ENCODE measurements around the gene FJX1. TPM values are rescaled to one million over a fixed set of nuclear protein-coding genes. Genes with fewer than 3 reads are reported as not detected.

The FJX1 gene
- total RNA-seq, 1 experiment from 2014 or later: 13.7 TPM

GRCh38 chr11:35615921-35616900 is 2.0 kb upstream of the FJX1 start:
- RAD21 ChIA-PET (ENCODE audit: low non-redundant PET in 1 of 2, low total read pairs in 2 of 2, uncharacterized antibody in 2 of 2, unreplicated experiment in 2 of 2): interaction anchor here in 1 of 2 experiments (0.8 to 1.1 kb wide), 3 partner anchors 206 to 650 kb away, joined by 3 to 4 read pairs (median 3); no protein-coding TSS in a partner anchor
- CTCF ChIA-PET: interaction anchor here (0.8 to 2.2 kb wide), 7 partner anchors 11 to 649 kb away, joined by 3 to 11 read pairs (median 4); no protein-coding TSS in a partner anchor
- no TSS peak for BruUV-seq (replicated peaks)
- intact Hi-C loops (cut with micrococcal nuclease): loop anchor here (1.0 to 10.0 kb wide), 8 partner anchors 129 to 869 kb away; partner anchors contain the start of gene LDLRAD3
- Histone ChIP-seq H3K4me2 (ENCODE audit: low read length) (no peak overlapping the region; the same call in 1 of the 2 replicates), H4K20me1 (ENCODE audit: insufficient read depth) (no peaks in the 10 kb centered on the region), H2AFZ (ENCODE audit: low read depth, low read length, poor library complexity, severe bottlenecking) (peak overlapping the region; percentile 52), H3K4me1 (ENCODE audit: control insufficient read depth in 1 of 2, insufficient read depth in 2 of 2, low read length in 2 of 2) (peaks cover 4 to 45% of the 10 kb centered on the region in 2 experiments; a peak in 2 of 4 replicates), H3K9ac (ENCODE audit: low read length) (no peak overlapping the region), H3K9me2 (ENCODE audit: insufficient read depth) (no peaks in the 10 kb centered on the region), H3K27me3 (ENCODE audit: insufficient read depth, low read length) (peaks cover 15% of the 10 kb centered on the region; the same call in 1 of the 2 replicates), H3K36me3 (ENCODE audit: control insufficient read depth in 1 of 2, insufficient read depth in 2 of 2, low read length in 2 of 2) (no peaks in the 10 kb centered on the region), H3K27ac (ENCODE audit: low read depth, low read length) (no peak overlapping the region), H3K4me3 (replicated peaks in 1 of 2; ENCODE audit: low read depth in 1 of 2, low read length in 2 of 2) (no peak overlapping the region), H3K9me3 (ENCODE audit: control insufficient read depth in 1 of 2, insufficient read depth in 1 of 2, low read depth in 1 of 2, low read length in 2 of 2) (no peaks in the 10 kb centered on the region), H3K79me2 (ENCODE audit: insufficient read depth, low read length) (peaks cover 10% of the 10 kb centered on the region; the same call in 1 of the 2 replicates)
- ATAC-seq: no peak
- TF ChIP-seq RAD21 (IDR thresholded peaks at IDR 0.05; ENCODE audit: low read depth) (peak; percentile 90), EGR1 (IDR thresholded peaks at IDR 0.05; ENCODE audit: low read depth) (no peak), CEBPB (IDR thresholded peaks at IDR 0.05; ENCODE audit: low read depth) (no peak), REST (IDR thresholded peaks at IDR 0.05; ENCODE audit: low read depth) (no peak), CTCF (IDR thresholded peaks at IDR 0.05 in 2 of 3, conservative IDR thresholded peaks at IDR 0.05 in 1 of 3; ENCODE audit: borderline replicate concordance in 1 of 3, insufficient read depth in 1 of 3, low read depth in 2 of 3, low read length in 2 of 3) (peak; percentile 57 to 85 (median 83)), POLR2AphosphoS5 (IDR thresholded peaks at IDR 0.05; ENCODE audit: low read depth, low read length) (no peak)
- POLR2A ChIA-PET: no interaction called here
- no peak for DNase-seq (ENCODE audit: low read depth, low spot score)
